Adrenal gland (tissue), 5 donors: ENCODE results near the gene SPATA31D4.

Experiments used
- POLR2A ChIP-seq, 2 donors: fragments of 450-650 bp; IDR thresholded peaks; one replicate each; pipeline ENCODE4 v1.6.1; 2017; ENCODE audit warnings: antibody characterized with exemption in 2 of 2, mild to moderate bottlenecking in 2 of 2, moderate library complexity in 1 of 2
- TF ChIP-seq, protein P1 (sequence below), 6 experiments: fragments of 450-650 bp in 4 of 6; fragments of 200-600 bp in 2 of 6; sonication (generic) in 1 of 6; IDR thresholded peaks; 1 replicate in 5 of 6; 2 replicates in 1 of 6; pipeline versions ENCODE4 v1.5.1 to v1.8.0; 2016 to 2021; ENCODE audit warnings: antibody characterized with exemption in 6 of 6, mild to moderate bottlenecking in 2 of 6, moderate library complexity in 1 of 6
- donor health status: DM: no; HTN: no; CAD: no.

DNA sequence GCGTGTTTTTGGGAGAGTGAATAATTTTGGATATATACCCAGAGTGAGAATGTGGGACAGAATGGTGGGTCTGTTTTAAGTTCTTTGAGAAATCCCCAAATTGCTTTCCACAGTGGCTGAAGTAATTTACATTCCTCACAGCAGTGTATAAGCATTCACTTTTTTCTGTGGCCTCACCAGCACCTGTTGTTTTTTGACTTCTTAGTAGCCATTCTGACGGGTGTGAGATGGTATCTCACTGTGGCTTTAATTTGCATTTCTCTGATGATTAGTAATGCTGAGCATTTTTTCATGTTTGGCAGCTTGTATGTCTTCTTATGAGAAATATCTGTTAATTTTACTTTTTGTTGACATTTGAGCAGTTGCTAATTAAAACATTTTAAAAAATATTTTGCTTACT, 51.0 kb downstream of the SPATA31D4 start:
- TF ChIP-seq, protein P1, sequence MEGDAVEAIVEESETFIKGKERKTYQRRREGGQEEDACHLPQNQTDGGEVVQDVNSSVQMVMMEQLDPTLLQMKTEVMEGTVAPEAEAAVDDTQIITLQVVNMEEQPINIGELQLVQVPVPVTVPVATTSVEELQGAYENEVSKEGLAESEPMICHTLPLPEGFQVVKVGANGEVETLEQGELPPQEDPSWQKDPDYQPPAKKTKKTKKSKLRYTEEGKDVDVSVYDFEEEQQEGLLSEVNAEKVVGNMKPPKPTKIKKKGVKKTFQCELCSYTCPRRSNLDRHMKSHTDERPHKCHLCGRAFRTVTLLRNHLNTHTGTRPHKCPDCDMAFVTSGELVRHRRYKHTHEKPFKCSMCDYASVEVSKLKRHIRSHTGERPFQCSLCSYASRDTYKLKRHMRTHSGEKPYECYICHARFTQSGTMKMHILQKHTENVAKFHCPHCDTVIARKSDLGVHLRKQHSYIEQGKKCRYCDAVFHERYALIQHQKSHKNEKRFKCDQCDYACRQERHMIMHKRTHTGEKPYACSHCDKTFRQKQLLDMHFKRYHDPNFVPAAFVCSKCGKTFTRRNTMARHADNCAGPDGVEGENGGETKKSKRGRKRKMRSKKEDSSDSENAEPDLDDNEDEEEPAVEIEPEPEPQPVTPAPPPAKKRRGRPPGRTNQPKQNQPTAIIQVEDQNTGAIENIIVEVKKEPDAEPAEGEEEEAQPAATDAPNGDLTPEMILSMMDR (IDR thresholded peaks at IDR 0.05) = no peak
- no peak for TF ChIP-seq POLR2A (IDR thresholded peaks at IDR 0.05)
